Upper lobe of left lung (tissue), 6 donors: ENCODE measurements around the gene TNFSF10. TPM values are rescaled to one million over a fixed set of nuclear protein-coding genes. Genes with fewer than 3 reads are reported as not detected.

Experiments
- ATAC-seq, 2 donors: fragments of 200-7000 bp; cut with Tn5 transposase; one replicate each; pipeline ENCODE4 v1.9.1; 2022; ENCODE audit warnings: mild to moderate bottlenecking in 2 of 2, moderate library complexity in 2 of 2; ENCODE audit not compliant: low FRiP score in 2 of 2
- DNase-seq, 2 donors: peaks; one replicate each; pipeline ENCODE4 v3.0.0-alpha.2; 2019 to 2020
- H3K27ac ChIP-seq, 4 donors: fragments of 200-600 bp; sonication (generic); one replicate each; pipeline ENCODE4 v1.5.1; 2016 to 2019
- H3K27me3 ChIP-seq, 4 donors: fragments of 200-600 bp; sonication (generic); one replicate each; pipeline ENCODE4 v1.5.1; 2017 to 2019
- H3K36me3 ChIP-seq, 4 donors: fragments of 200-600 bp; sonication (generic); one replicate each; pipeline ENCODE4 v1.5.1; 2016 to 2019
- H3K4me1 ChIP-seq, 4 donors: fragments of 200-600 bp; sonication (generic); one replicate each; pipeline ENCODE4 v1.5.1; 2018 to 2019
- H3K4me3 ChIP-seq, 4 donors: fragments of 200-600 bp; sonication (generic); one replicate each; pipeline ENCODE4 v1.5.1; 2017 to 2019; ENCODE audit warnings: mild to moderate bottlenecking in 2 of 4, moderate library complexity in 1 of 4
- H3K9me3 ChIP-seq, 4 donors: fragments of 200-600 bp; sonication (generic); one replicate each; pipeline ENCODE4 v1.5.1; 2018 to 2019
- CTCF ChIP-seq, 6 experiments: fragments of 450-650 bp in 4 of 6; fragments of 200-600 bp in 2 of 6; sonication (generic) in 2 of 6; IDR thresholded peaks; one replicate each; pipeline ENCODE4 v1.5.1; 2016 to 2019; ENCODE audit warnings: antibody characterized with exemption in 6 of 6
- EP300 ChIP-seq, 4 donors: sonication (generic); formaldehyde crosslinking; IDR thresholded peaks; one replicate each; pipeline ENCODE4 v1.5.1; 2017; ENCODE audit warnings: antibody characterized with exemption in 4 of 4, control low read depth in 2 of 4
- POLR2A ChIP-seq, 4 donors: fragments of 450-650 bp; IDR thresholded peaks; one replicate each; pipeline ENCODE4 v1.5.1; 2016 to 2017; ENCODE audit warnings: antibody characterized with exemption in 4 of 4, mild to moderate bottlenecking in 2 of 4
- POLR2AphosphoS5 ChIP-seq, 2 donors: sonication (generic); formaldehyde crosslinking; IDR thresholded peaks; one replicate each; pipeline ENCODE4 v1.5.1; 2017; ENCODE audit warnings: antibody characterized with exemption in 2 of 2
- WGBS, 2 donors: methylation state at CpG; one replicate each; pipeline ENCODE4 v1.1.5; 2017 to 2018; 5-methylcytosine and 5-hydroxymethylcytosine counted together
- total RNA-seq, 6 donors: library from RNA; depleted of rRNA in 4 of 6; stranded (reverse); fragments of >200 nt in 4 of 6; gene quantifications; one replicate each; pipeline versions ENCODE4 v1.1.0 to v1.2.1, GENCODE V29; 2016 to 2021
- donor health status: DM: no; HTN: no; CAD: no; lungs with moderate emphysema.
- donor health status: DM: no; HTN: yes; CAD: no; lungs with severe emphysema.

TNFSF10 gene
- total RNA-seq, 6 donors from 2014 or later: 41.0 to 95.2 (median 76.8) TPM

- TF ChIP-seq CTCF (IDR thresholded peaks at IDR 0.05) (no peak), POLR2AphosphoS5 (IDR thresholded peaks at IDR 0.05) (no peak), EP300 (IDR thresholded peaks at IDR 0.05) (no peak), POLR2A (IDR thresholded peaks at IDR 0.05) (no peak)
- peaks cover 0 to 5% (median 2%) of the 10 kb centered on the region in 4 donors for H3K36me3 ChIP-seq
- H3K4me3 ChIP-seq: peak overlapping the region in 2 of 4 donors; percentile 59 to 69
- whole genome bisulfite sequencing, 2 donors: 49 to 58% methylated on average over 8 of the region's 8 CpGs
- no peaks in the 10 kb centered on the region for H3K9me3 ChIP-seq
- H3K27me3 ChIP-seq: no peaks in the 10 kb centered on the region
- ATAC-seq (no peak), DNase-seq (no peak)
- peaks cover 61 to 75% (median 67%) of the 10 kb centered on the region in 4 donors for H3K4me1 ChIP-seq
- peak overlapping the region; percentile 4 to 82 (median 48) for H3K27ac ChIP-seq
These were observed 5.3 kb downstream of the TNFSF10 start for GRCh38 chr3:172517859-172518466.

GRCh38 chr3:172516318-172517214 lies 6.7 kb downstream of the TNFSF10 start:
- H3K27ac ChIP-seq: peak overlapping the region; percentile 70 to 83 (median 82)
- ATAC-seq (peak; percentile 73 to 90), DNase-seq (peak in 1 of 2 donors; percentile 80)
- peak; percentile 59 to 73 for TF ChIP-seq POLR2AphosphoS5 (IDR thresholded peaks at IDR 0.05)
- TF ChIP-seq CTCF (IDR thresholded peaks at IDR 0.05): no peak
- TF ChIP-seq POLR2A (IDR thresholded peaks at IDR 0.05): peak in 1 of 4 donors; percentile 31
- TF ChIP-seq EP300 (IDR thresholded peaks at IDR 0.05): peak in 2 of 4 donors; percentile 9 to 39
- H3K36me3 ChIP-seq: peaks cover 6 to 11% (median 6%) of the 10 kb centered on the region in 4 donors
- no peaks in the 10 kb centered on the region for H3K9me3 ChIP-seq
- WGBS, 2 donors: 32 to 39% methylated on average over 7 of the region's 7 CpGs
- H3K4me3 ChIP-seq: peak overlapping the region in 2 of 4 donors; percentile 7 to 14
- no peaks in the 10 kb centered on the region for H3K27me3 ChIP-seq
- peaks cover 66 to 89% (median 79%) of the 10 kb centered on the region in 4 donors for H3K4me1 ChIP-seq

GRCh38 chr3:172515130-172515918 lies 7.9 kb downstream of the TNFSF10 start:
- DNase-seq: no peak
- TF ChIP-seq CTCF (IDR thresholded peaks at IDR 0.05): no peak
- TF ChIP-seq POLR2AphosphoS5 (IDR thresholded peaks at IDR 0.05): no peak
- TF ChIP-seq EP300 (IDR thresholded peaks at IDR 0.05): no peak
- TF ChIP-seq POLR2A (IDR thresholded peaks at IDR 0.05): no peak
- H3K36me3 ChIP-seq: peaks cover 11 to 23% (median 16%) of the 10 kb centered on the region in 4 donors
- no peak overlapping the region for H3K4me3 ChIP-seq
- no peaks in the 10 kb centered on the region for H3K9me3 ChIP-seq
- no peak for ATAC-seq
- H3K27ac ChIP-seq: peak overlapping the region; percentile 37 to 83 (median 76)
- 41 to 49% methylated on average over 4 of the region's 4 CpGs for WGBS, 2 donors
- no peaks in the 10 kb centered on the region for H3K27me3 ChIP-seq
- H3K4me1 ChIP-seq: peaks cover 66 to 94% (median 83%) of the 10 kb centered on the region in 4 donors

GRCh38 chr3:172514678-172515077 lies 8.6 kb downstream of the TNFSF10 start:
- Histone ChIP-seq H3K27ac (peak overlapping the region; percentile 5 to 83 (median 76)), H3K36me3 (peaks cover 11 to 29% (median 18%) of the 10 kb centered on the region in 4 donors), H3K4me1 (peaks cover 65 to 90% (median 79%) of the 10 kb centered on the region in 4 donors), H3K4me3 (no peak overlapping the region), H3K9me3 (no peaks in the 10 kb centered on the region), H3K27me3 (no peaks in the 10 kb centered on the region)
- no peak for DNase-seq
- WGBS, 2 donors: 69 to 72% methylated on average over 4 of the region's 4 CpGs
- no peak for ATAC-seq
- TF ChIP-seq POLR2A (IDR thresholded peaks at IDR 0.05): no peak
- no peak for TF ChIP-seq EP300 (IDR thresholded peaks at IDR 0.05)
- TF ChIP-seq CTCF (IDR thresholded peaks at IDR 0.05): no peak
- no peak for TF ChIP-seq POLR2AphosphoS5 (IDR thresholded peaks at IDR 0.05)
